NCI-H748 treated with DMSO at 0.1 percent for 48 hours (cell line): ENCODE results near the gene BAX.

ENCODE experiments used
- DNase-seq: peaks from one replicate; lab custom pipeline; 2025; lab: John Stamatoyannopoulos, UW

Gene BAX

GRCh38 chr19:48988286-48988685 lies 33.6 kb downstream of the BAX start:
- no peak for DNase-seq

- DNase-seq = no peak
Measured at GRCh38 chr19:48988860-48989259, 34.2 kb downstream of the BAX start.

- DNase-seq = no peak
Measured at GRCh38 chr19:48989701-48990291, 35.1 kb downstream of the BAX start.

- no peak for DNase-seq
Measured at GRCh38 chr19:48990400-48990799, 35.7 kb downstream of the BAX start.

- no peak for DNase-seq
Measured at GRCh38 chr19:48991011-48991609, 36.4 kb downstream of the BAX start.

- no peak for DNase-seq
Measured at GRCh38 chr19:48991873-48992580, 37.4 kb downstream of the BAX start.

- DNase-seq = no peak
Measured at GRCh38 chr19:48992581-48993174, 38.0 kb downstream of the BAX start.

- DNase-seq = peak; percentile 99
Measured at GRCh38 chr19:48993175-48994034, 38.7 kb downstream of the BAX start, which contains the start of the genes GYS1 and RUVBL2. GYS1 (minus strand) TSS chr19:48993309; CDS start chr19:48993112, 197 bp downstream. RUVBL2 (plus strand) TSS chr19:48993887; CDS start chr19:48993912, 25 bp downstream.

GRCh38 chr19:48994035-48994386 lies 39.3 kb downstream of the BAX start:
- DNase-seq = no peak

GRCh38 chr19:48997972-48998371 lies 43.3 kb downstream of the BAX start:
- peak; percentile 25 for DNase-seq

GRCh38 chr19:48999481-49000325 lies 45.0 kb downstream of the BAX start:
- no peak for DNase-seq

- no peak for DNase-seq
Measured at GRCh38 chr19:49004133-49004532, 49.5 kb downstream of the BAX start.

- DNase-seq = no peak
Measured at GRCh38 chr19:49004964-49005614, 50.4 kb downstream of the BAX start.

GRCh38 chr19:49006905-49007304 lies 52.2 kb downstream of the BAX start:
- DNase-seq = no peak

GRCh38 chr19:49009828-49010227 lies 55.2 kb downstream of the BAX start:
- DNase-seq = no peak

GRCh38 chr19:49010453-49010852 lies 55.8 kb downstream of the BAX start:
- no peak for DNase-seq

GRCh38 chr19:49011194-49011593 lies 56.5 kb downstream of the BAX start:
- DNase-seq = no peak
